Lung microvascular endothelial cell (primary cell): ENCODE results near the gene PNPO. TPM values are rescaled to one million over a fixed set of nuclear protein-coding genes. Genes with fewer than 3 reads are reported as not detected.
A peak's percentile ranks its signal among the peaks of the same experiment; 100 is the strongest.
"Not testable (repeated sequence)": the region's sequence is repeated elsewhere in the genome, so short reads cannot be mapped to it uniquely, and the experiment has no call there.

ENCODE experiments used
- DNase-seq, 2 donors: peaks; one replicate each; pipeline versions ENCODE4 v3.0.0 to v3.0.0-alpha.2; 2010; ENCODE audit warnings: low read depth in 2 of 2
- total RNA-seq: library from RNA; depleted of rRNA; stranded (reverse); fragments of >200 nt; gene quantifications from 2 replicates; pipeline ENCODE4 v1.2.1, GENCODE V29; 2014

The PNPO gene
- total RNA-seq, 1 donor from 2014 or later = 24.4 TPM

DNA sequence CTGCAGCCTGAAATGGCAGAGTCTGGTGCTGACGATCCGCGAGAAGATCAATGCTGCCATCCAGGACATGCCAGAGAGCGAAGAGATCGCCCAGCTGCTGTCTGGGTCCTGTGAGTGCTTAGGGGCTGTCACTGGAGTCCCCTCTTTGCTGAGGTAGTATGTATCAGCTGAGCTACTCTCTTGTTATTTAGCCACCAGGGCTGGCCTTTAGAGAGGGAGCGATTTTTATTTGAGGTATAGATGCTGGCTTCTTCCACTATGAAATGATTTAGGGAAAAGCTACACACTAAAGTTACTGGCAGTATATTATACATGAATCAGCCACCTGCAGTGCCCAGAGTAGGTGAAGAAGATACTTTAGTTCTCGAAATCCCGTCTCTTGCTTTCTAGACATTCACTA lies 32.2 kb downstream of the PNPO start:
- DNase-seq = no peak

DNA sequence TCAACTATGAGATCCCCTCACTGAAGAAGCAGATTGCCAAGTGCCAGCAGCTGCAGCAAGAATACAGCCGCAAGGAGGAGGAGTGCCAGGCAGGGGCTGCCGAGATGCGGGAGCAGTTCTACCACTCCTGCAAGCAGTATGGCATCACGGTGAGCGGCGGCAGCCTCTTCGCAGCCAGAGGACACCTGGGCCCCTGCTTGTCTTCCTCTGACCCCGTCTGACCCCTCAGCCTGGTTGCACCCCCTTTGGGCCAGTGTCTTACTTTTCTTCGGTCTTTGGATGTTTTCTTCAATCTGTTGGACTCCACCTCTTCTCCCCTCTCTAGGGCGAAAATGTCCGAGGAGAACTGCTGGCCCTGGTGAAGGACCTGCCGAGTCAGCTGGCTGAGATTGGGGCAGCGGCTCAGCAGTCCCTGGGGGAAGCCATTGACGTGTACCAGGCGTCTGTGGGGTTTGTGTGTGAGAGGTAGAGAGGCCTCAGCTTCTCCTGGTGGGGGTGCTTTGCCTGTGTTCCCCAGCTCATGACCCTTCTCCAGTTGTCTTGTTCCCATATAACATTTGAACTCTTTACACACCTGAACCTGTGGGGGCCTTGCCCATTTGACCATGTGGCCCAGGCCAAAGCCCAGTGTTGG lies 33.9 kb downstream of the PNPO start:
- no peak for DNase-seq

DNA sequence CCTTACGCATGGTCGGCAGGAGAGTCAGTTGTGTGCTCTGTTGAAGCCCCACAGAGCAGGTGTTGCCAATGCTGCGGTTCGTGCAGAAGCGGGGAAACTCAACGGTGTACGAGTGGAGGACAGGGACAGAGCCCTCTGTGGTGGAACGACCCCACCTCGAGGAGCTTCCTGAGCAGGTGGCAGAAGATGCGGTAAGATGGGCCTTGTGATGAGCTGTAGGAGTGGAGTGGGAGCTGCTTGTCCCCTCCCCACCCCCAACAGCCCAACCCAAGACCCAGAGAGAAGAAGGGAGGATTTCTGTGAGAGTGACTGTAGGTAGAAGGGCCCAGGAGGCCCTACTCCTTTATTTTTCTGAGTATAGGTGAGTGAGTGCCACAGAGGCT lies 34.4 kb downstream of the PNPO start:
- no peak for DNase-seq

DNA sequence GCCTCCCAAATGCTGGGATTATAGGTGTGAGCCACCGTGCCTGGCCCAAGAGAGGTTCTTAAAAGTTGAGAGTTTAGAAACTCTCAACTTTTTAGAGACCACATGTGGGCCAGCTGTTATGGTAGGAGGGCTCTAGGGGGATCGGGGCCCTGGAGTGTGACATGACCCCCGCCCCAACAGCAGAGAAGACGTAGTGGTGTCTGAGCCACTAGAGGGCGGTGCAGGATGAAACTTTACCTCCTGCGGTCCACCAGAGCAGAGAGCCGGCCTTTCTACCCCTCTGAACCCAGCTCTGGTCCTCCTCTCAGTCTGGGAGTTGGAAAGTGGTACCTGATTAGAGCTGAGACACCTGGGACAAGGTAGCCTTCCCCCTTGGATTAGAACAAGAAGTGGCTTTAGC lies 37.0 kb downstream of the PNPO start:
- peak; percentile 66 to 76 for DNase-seq

DNA sequence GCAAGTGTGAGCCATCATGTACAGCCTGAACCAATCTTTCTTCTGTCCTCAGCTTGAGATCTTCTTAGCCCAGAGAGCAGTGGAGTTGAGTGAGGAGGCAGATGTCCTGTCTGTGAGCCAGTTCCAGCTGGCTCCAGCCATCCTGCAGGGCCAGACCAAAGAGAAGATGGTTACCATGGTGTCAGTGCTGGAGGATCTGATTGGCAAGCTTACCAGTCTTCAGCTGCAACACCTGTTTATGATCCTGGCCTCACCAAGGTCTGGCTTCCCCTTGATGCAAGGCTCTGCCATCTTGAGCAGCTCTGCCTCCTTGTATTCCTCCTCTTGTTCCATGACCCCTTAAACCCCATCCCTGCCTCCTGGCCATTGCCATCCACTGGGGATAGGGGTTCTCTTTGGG lies 39.2 kb downstream of the PNPO start:
- DNase-seq = no peak

DNA sequence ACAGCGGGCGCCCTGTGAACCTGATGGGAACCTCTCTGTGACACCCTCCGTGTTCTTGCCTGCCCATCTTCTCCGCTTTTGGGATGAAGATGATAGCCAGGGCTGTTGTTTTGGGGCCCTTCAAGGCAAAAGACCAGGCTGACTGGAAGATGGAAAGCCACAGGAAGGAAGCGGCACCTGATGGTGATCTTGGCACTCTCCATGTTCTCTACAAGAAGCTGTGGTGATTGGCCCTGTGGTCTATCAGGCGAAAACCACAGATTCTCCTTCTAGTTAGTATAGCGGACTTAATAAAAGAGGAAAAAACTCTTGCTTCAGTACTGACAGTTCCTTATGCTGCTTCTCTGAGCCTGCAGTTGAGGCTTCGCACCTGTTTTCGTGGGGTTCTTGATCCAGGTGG lies 40.1 kb downstream of the PNPO start:
- DNase-seq = no peak

DNA sequence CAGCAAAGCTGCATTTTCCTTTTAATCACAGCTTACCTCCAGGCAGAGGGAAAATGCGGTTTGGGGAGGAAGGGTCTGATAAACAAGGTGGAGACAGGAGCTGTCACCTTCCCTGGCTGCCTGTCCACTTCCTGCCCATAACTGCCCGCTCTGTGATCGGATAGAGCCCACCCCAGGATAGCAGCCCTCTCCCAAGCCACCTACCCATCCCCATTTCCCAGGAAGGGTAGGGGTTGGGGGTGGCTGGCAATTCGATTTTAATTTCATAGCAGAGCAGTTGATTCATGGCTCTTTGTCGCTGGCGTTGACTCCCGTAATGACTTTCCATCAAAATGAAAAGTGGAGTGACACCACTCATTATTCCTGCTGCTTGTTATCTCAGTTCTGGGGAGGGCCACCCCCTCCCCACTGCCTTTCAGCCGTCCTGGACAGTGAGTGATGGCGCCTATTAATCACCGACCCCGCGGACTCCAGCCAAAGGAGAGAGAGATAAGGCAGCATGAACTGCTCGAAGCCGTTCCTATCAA lies 40.8 kb downstream of the PNPO start:
- no peak for DNase-seq

DNA sequence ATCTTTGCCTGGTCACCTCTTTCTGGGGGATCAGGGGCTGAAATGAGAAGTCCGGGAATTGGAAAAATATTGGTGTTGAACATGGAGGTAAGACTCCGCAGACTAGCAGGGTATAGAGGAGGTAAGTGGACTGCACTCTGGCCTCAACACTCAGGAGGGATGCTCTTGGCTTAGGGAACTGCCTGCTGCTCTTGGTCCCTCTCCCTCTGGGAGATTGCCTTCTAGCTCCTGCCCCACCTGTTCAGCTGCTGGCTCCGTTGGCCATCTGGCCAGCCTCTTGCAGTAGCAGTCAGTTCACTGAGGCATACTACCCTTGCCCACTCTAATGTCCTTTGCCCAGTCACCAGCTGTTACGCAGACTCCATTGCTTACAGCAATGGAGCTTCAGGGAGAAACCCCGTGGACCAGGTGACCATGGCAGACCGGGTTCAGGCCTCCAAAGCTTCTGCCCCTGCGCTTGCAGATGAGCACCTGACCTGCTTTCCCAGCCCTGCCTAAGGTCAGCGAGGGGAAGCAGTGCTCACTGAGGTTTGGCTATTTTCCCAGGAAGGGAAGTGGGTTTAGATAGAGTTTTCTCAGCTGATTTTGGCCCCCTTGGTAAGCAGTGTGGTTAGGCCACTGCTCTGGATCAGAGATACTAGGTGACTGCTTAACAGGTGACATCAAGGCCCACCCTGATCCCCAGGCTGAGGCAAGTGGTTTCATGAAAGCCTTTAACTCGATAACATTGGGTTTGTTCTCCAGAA lies 41.4 kb downstream of the PNPO start:
- DNase-seq = peak; percentile 21 to 25

DNA sequence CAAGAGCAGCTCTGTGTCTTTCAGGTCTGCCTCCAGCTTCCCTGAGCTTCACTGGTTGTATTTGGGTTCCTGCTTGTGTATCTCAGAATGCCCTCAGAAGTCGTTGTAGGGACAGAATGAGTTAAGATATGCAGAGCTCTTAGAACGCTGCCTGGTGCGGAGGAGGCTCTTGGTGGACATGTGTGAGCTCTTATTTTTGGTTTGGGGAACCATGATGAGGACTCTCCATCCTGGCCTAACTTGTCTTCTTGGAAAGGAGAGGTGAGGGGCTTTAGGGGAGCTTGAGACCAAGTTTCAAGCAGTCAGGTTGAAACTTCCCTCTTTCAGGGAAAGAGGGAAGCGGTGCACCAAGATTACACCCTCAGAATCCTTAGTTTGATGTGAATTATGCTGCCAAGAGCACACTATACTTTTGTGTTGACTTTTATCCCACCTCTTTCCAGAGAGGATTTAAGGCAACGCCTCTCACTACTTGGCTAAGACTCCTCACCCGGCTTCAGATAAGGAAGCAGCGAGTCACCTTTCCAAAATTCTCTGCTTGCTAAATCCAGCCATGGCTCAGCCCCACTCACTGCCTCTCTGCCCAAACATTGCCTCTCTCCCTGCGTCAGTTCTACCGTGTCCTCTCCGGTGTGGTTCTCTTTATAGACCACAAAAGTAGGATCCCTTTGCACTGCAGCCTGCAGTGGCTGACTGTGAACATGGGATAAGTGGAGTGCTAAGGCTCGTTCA lies 42.3 kb downstream of the PNPO start:
- DNase-seq = no peak

DNA sequence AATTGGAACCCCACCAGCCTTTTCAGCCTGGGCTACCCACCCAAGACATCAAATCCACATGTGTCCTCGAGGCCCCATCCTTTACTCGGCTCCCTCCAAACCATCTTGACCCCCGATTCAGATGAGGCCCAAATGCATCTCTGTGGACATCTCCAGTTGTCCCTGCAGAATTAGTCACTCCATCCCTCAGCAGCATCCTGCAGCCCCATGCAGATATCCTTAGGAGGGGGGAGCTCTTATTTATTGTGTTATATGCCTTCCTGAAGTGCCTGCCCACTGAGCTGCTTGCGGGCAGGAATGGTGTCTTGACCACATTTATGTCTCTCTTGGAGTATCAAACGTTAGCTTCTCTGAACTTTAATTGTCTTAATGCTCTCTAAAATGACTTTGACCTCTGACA lies 45.1 kb downstream of the PNPO start:
- DNase-seq = no peak

DNA sequence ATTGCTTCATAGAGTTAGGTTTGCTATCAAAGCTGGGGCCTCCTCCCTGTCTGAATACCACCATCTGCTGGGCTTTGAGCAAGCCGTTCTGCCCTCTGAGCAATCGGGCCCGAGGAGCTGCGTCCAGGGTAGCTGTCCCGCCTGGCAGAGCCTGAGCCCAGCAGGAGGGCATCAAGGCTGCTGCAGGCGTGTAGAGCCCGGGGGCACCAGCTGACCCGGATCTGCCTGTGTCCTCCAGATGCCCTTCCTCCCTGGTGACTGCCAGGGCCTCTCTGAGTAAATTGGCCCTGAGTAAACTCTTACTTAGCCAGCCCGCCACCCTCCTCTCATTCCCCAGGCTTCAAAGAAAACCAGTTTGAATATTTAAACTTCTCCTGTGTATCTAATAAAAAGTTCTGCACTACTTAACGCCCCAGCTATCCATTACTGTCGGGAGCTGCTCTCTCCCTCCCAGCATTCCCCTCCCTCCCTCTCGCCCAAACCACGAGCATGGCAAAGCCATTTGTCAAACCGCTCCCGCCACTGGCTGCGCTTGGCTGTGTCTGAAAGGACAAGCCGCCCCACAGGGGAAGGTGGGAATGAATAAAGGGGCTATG lies 46.0 kb downstream of the PNPO start:
- DNase-seq = peak in 1 of 2 donors; percentile 25

DNA sequence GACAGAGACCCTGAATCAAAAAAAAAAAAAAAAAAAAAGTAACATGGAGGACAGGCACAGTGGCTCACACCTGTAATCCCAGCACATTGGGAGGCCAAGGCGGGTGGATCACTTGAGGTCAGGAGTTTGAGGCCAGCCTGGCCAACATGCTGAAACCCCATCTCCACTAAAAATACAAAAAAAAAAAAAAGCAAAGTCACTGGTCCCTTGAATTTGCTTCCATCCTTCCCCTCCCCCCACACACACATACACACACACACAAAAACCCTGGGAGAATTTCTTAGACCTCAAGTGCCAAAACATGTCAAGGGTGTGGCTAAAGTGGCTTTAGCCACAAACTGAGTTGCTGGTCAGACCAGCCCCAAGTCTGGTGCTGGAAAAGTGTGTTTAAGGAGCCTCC lies 47.1 kb downstream of the PNPO start:
- DNase-seq = not testable (repeated sequence)

DNA sequence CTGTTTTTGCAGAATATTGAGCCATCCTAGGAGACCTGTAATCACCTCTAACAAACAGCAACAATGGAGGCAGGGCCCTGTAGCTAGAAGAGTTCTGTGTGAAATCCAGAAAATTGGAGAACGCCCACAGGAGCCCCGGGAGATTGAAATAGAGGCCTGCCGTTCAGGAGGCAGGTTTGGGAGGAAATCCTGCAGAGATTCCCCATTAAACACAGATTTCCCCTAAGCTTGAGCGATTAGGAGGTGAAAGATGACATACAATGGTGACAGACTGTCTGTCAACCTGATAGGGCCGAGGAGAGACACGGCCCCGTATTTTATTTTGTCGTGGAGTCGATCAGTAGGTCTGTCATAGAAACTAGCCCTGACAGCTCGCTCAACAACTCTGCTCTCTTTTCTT lies 47.8 kb downstream of the PNPO start:
- DNase-seq = no peak

DNA sequence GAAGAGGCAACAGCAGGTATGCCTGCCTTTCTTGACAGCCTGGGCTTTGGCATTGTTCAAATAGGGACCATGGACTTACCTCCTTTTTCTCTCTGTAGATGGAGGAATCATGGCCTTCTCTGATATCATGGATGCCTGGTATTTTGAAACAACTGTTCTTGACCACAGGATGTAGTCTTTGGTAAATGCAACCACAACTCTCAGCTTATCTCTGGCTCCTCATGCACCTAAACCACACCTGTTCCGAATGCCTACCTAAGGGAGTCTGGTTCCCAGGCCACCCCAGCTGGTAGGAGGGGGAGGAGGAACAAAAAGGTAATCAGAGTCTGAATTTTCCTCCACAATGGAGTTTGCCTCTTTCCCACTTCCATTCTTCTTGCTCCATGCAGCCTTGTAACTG lies 48.3 kb downstream of the PNPO start:
- no peak for DNase-seq

DNA sequence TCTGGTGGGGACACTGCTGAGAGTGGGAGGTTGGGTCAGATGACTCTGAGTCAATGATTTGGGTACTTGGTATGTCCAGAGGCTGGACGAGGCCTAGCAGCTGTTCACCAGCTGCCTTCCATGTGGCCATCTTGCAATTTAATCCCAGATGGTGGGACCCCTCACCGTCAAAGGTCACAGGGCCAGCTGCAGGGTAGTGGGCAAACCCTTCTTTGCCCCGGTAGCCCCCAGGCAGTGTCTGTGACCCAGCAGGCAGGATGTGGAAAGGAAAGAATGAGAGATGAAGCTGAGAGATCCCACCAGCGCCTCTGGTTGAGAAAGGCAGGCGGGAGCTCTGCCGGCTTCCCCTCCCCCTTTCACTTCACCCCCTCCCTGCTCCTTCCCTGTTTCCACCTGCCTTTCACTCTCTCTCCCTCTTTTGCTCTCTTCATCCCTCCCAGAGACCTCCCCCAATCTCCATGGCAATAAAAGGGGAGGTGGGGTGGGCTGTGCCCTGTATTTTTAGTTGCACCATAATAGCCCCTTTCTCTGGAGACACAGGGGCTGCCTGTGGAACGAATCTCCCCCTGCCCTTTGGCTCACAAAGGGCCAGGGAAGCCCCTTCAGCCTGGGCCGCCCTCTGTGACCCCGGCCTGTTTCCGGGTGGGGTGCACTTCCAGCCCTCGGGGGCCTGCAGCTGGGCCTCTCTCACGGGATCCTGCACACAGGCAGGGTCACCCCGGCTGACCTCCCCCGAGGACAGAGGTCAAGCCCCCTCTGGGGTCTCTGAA lies 49.8 kb downstream of the PNPO start:
- no peak for DNase-seq

DNA sequence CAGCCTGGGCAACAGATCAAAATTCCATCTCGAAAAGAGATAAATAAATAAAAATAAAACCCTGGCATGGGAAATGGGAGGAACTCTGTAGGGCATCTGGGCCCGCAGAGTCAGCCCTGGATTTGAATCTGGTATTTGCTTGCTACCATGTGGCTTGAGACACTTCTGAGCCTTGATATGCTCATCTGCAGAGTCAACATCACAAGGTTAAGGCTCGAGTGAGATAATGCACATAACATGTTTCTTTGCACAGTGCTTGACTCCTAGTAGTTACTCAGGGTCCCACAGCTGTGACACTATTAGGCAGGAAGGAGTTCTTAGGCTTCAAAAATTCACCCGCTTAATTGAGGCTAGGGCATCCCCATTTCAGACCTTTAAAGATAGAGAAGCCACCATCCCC lies 50.8 kb downstream of the PNPO start:
- no peak for DNase-seq

DNA sequence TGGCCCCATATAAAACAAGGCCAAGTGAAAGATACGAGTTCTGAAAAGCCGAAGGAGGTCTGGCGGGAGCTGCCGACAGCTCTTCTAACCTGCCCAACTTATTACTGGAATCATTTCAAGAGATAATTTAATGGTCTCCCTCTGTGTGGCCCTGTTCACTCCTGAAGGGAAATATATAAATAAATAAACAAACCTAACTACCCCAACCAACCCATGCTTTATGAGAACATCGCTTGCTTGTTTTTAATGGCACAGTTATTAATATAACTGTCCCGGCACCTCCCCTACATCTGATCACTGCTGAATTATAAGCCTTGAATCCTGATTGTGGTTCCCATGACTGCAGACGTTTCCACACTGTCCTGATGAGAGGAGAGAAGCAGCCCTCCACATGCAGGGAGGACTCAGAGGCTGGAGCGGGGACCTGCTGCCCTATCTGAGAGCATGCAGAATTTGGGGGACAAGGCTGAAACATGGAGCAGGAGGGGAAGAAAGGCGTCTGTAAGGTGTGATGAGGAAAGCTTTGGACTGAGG lies 51.7 kb downstream of the PNPO start:
- no peak for DNase-seq

DNA sequence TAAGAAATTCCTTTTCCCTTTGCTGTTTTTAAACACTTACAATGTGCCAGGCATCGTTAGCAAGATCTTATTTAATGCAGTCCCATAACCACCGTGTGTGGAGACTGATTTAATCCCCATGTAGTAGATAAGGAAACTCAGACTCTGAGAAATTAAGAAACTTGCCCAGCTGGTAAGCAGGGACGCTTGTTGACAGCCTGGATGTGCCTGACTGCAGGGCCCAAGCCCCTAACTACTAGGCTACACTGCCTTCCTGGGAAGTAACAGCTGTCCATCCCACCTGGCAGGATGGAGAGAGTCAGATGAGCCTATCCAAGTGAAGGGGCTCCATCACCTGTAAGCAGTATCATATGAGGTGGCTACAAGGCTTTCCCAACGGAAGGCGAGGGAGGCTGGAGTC lies 52.6 kb downstream of the PNPO start:
- DNase-seq = no peak

DNA sequence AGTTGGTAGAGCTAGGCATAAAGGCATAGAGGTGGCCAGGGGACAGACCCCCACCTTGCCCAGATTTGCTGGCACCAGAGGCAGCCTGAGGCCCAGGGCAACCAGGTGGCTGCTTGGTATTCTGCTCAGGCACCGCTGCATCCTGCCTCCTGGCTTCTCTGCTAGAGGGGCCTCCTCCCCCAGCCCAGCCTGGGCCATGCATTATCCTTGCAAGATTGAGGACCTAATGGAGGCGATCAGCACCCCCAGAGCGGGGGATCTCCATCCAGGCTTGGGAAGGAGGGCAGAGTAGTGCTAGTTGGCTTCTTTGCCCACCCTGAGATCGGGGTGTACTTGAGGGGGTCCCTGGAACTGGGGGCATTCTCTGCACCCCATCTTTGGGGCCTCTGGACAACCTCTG lies 53.4 kb downstream of the PNPO start:
- no peak for DNase-seq

DNA sequence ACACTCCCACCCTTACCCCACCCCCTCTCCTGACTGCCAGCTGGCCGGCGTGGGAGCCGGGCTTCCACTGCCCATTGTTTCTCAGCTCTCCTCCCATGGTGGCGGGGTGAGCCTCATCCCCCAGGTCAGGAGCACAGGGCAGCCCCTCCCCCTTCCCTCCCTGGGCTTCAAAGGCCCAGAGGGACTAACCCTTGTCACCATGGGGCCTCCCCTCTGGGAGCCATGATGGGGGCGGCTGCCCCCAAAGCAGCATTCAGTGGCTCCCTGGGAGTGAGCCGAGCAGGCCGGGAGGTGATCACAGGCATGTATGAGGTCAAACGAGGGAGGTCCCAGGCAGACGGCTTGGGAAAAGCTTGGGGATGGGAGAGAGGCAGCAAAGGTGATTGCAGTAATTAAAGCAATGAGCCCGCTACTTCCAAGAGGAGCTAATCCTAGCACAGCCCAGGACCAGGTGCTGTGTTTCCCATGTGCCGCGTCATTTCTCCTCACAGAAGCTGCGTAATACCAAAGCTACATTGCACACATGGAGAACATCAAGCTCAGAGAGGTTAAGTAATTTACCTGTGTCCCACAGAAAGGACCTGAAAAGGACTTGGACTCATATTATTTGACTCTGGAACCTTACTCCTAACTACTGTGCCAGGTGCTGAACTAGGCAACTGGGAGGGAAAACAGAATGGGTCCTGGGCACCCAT lies 54.0 kb downstream of the PNPO start:
- no peak for DNase-seq

DNA sequence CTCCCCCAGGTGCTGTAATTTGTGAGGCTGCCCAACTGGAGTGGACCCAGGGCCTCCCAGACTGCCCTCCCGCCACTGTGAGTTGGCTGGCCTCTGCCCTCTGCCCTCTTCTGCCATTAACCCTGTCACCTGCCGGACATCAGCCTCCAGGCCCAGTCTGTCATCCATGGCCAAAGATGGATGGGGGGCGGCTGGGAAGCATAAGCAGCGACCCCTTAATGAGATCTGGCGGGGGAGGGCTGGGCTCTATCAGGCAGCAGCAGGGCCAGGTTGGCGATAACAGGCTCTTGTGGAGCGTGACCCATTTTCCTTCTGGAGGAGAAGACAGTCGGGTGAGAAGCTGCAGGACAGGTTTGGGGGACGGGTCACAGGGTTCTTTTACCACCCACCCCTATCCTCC lies 54.8 kb downstream of the PNPO start:
- no peak for DNase-seq
